ENCODE results near the gene CHL1.

DNA sequence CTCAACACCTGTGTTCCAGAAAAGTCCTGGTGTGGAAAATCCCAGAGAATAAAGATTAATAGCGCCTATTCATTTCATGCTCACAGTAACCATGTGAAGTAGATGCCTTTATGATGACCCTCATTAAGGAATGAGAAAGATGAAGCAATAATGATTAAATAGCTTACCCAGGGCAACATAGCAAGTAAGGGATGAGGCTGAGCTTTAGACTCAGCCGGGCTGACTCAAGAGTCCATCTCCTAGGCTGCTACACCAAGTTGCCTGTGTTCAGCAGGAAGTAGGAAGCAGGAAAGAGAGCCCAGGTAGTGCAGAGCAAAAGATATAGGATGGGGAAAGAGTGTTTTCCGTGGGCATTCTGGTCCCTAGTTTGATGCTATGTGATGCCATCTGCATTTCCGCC lies 256.5 kb downstream of the CHL1 start:
- TF ChIP-seq, protein P1, sequence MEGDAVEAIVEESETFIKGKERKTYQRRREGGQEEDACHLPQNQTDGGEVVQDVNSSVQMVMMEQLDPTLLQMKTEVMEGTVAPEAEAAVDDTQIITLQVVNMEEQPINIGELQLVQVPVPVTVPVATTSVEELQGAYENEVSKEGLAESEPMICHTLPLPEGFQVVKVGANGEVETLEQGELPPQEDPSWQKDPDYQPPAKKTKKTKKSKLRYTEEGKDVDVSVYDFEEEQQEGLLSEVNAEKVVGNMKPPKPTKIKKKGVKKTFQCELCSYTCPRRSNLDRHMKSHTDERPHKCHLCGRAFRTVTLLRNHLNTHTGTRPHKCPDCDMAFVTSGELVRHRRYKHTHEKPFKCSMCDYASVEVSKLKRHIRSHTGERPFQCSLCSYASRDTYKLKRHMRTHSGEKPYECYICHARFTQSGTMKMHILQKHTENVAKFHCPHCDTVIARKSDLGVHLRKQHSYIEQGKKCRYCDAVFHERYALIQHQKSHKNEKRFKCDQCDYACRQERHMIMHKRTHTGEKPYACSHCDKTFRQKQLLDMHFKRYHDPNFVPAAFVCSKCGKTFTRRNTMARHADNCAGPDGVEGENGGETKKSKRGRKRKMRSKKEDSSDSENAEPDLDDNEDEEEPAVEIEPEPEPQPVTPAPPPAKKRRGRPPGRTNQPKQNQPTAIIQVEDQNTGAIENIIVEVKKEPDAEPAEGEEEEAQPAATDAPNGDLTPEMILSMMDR (IDR thresholded peaks at IDR 0.05): no peak
- no peak for TF ChIP-seq POLR2AphosphoS5 (IDR thresholded peaks at IDR 0.05)

All from stomach (tissue), 4 donors.